Body of pancreas (tissue), 4 donors: Measurements from ENCODE around the gene C4BPB.

Source experiments
- CTCF ChIP-seq, 7 experiments: fragments of 450-650 bp in 4 of 7; fragments of 200-600 bp in 3 of 7; sonication (generic) in 3 of 7; IDR thresholded peaks; one replicate each; pipeline ENCODE4 v1.5.1; 2016 to 2019; ENCODE audit warnings: antibody characterized with exemption in 7 of 7
- POLR2A ChIP-seq, 3 donors: fragments of 450-650 bp; IDR thresholded peaks; one replicate each; pipeline ENCODE4 v1.6.1; 2016; ENCODE audit warnings: antibody characterized with exemption in 3 of 3, mild to moderate bottlenecking in 2 of 3

DNA sequence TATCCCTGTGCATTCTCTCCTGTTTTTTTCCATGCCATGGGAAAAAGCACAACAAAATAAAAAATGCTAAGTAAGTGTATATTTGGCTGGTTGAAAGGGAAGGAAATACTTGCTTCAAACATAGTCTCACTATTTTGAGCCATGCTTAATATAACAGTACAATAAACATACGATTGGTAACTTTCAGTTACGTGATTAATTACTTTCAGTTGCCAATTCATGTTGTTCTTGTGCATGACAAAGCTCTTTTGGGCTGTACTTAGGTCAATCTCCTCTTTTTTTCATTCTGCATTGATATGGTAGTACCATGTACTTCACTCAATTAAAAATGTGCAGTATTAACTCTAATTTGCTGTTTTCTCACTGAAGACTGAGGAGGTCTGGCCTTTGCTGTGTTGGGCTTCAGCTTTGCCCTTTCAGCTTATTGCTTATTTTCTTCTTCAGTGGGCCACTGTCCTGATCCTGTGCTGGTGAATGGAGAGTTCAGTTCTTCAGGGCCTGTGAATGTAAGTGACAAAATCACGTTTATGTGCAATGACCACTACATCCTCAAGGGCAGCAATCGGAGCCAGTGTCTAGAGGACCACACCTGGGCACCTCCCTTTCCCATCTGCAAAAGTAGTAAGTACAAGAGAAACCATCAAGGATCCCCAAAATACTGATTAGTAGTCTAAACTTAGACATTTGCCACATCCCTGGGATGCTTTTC is 2.7 kb downstream of the C4BPB start:
- TF ChIP-seq CTCF (IDR thresholded peaks at IDR 0.05) (no peak), POLR2A (IDR thresholded peaks at IDR 0.05) (no peak)
